SK-N-SH (cell line): Measurements from ENCODE around the gene TMX4. TPM values are rescaled to one million over a fixed set of nuclear protein-coding genes. Genes with fewer than 3 reads are reported as not detected.

Experiments used
- CTCF ChIA-PET: fragments of 300-600, 350-600 bp; formaldehyde crosslinking; extraction: SDS; loops from one replicate; lab custom pipeline; 2021; lab: Yijun Ruan, JAX
- POLR2A ChIA-PET: fragments of 350-600 bp; sonication (Branson Sonifier 250); formaldehyde crosslinking; extraction: SDS; loops from one replicate; lab custom pipeline; 2020; ENCODE audit warnings: antibody characterized with exemption, inconsistent platforms; lab: Yijun Ruan, JAX
- DNase-seq: peaks from one replicate; pipeline ENCODE4 v3.0.0; 2012
- H2AFZ ChIP-seq: fragments of 200-600 bp; sonication (generic); 2 replicates; pipeline ENCODE4 v1.8.1; 2016; ENCODE audit warnings: antibody characterized with exemption, mild to moderate bottlenecking, low read depth
- H3F3A ChIP-seq: fragments of 200-600 bp; sonication (generic); replicated peaks from 2 replicates; pipeline ENCODE3; 2016; ENCODE audit warnings: antibody characterized with exemption, mild to moderate bottlenecking; ENCODE audit not compliant: insufficient read depth
- H3K27ac ChIP-seq, 2 experiments: fragments of 200-500 bp in 1 of 2; fragments of 200-600 bp in 1 of 2; sonication (Bioruptor generic) in 1 of 2; sonication (generic), shearing (Covaris generic) in 1 of 2; 2 replicates each; pipeline versions ENCODE4 v1.5.1 to v1.6.1; 2014 to 2016; ENCODE audit warnings: low read depth in 2 of 2, inconsistent platforms in 1 of 2, low read length in 1 of 2, mild to moderate bottlenecking in 1 of 2, mixed read lengths in 1 of 2
- H3K27me3 ChIP-seq: fragments of 200-600 bp; sonication (generic), shearing (Covaris generic); 2 replicates; pipeline ENCODE4 v1.6.1; 2016; ENCODE audit warnings: mixed run types; ENCODE audit not compliant: insufficient read depth
- H3K36me3 ChIP-seq, 2 experiments: fragments of 200-500 bp in 1 of 2; fragments of 200-600 bp in 1 of 2; sonication (Bioruptor generic) in 1 of 2; sonication (generic) in 1 of 2; replicated peaks in 1 of 2; 2 replicates each; pipeline versions ENCODE3 to v1.5.1; 2014 to 2016; ENCODE audit warnings: low read length in 1 of 2, mild to moderate bottlenecking in 1 of 2; ENCODE audit not compliant: insufficient read depth in 2 of 2, control insufficient read depth in 1 of 2
- H3K4me1 ChIP-seq, 2 experiments: fragments of 200-500 bp in 1 of 2; fragments of 200-600 bp in 1 of 2; sonication (Bioruptor generic) in 1 of 2; sonication (generic), shearing (Covaris generic) in 1 of 2; 2 replicates each; pipeline versions ENCODE4 v1.5.1 to v1.6.1; 2014 to 2016; ENCODE audit warnings: low read depth in 1 of 2, low read length in 1 of 2, mixed run types in 1 of 2; ENCODE audit not compliant: insufficient read depth in 2 of 2, control insufficient read depth in 1 of 2
- H3K4me2 ChIP-seq: fragments of 200-600 bp; sonication (generic), shearing (Covaris generic); 2 replicates; pipeline ENCODE4 v1.6.1; 2017; ENCODE audit warnings: mixed run types
- H3K4me3 ChIP-seq, 2 experiments: fragments of 200-500 bp in 1 of 2; fragments of 200-600 bp in 1 of 2; sonication (Bioruptor generic) in 1 of 2; sonication (generic), shearing (Covaris generic) in 1 of 2; 2 replicates each; pipeline versions ENCODE4 v1.5.1 to v1.8.1; 2014 to 2016; ENCODE audit warnings: low read depth in 2 of 2, inconsistent platforms in 1 of 2, low read length in 1 of 2, mild to moderate bottlenecking in 1 of 2, mixed read lengths in 1 of 2, moderate library complexity in 1 of 2
- H3K79me2 ChIP-seq: fragments of 200-600 bp; sonication (generic); 2 replicates; pipeline ENCODE4 v1.8.1; 2017; ENCODE audit warnings: mild to moderate bottlenecking; ENCODE audit not compliant: insufficient read depth
- H3K9ac ChIP-seq: fragments of 200-600 bp; sonication (generic); 2 replicates; pipeline ENCODE4 v1.6.1; 2017; ENCODE audit warnings: mixed run types
- H3K9me2 ChIP-seq: fragments of 200-600 bp; sonication (generic); 2 replicates; pipeline ENCODE4 v1.6.1; 2017; ENCODE audit warnings: mixed run types
- H3K9me3 ChIP-seq: fragments of 200-600 bp; sonication (generic); 2 replicates; pipeline ENCODE4 v1.6.1; 2017; ENCODE audit warnings: mixed run types, mild to moderate bottlenecking, moderate library complexity
- H4K20me1 ChIP-seq: fragments of 200-600 bp; sonication (generic); 2 replicates; pipeline ENCODE4 v1.6.1; 2017; ENCODE audit warnings: mild to moderate bottlenecking, mixed run types; ENCODE audit not compliant: insufficient read depth
- CHD2 ChIP-seq: fragments of 150-350 bp; IDR thresholded peaks from 2 replicates; pipeline ENCODE4 v1.6.1; 2018; ENCODE audit warnings: low read length; ENCODE audit not compliant: partially characterized antibody
- EP300 ChIP-seq, 2 experiments: IDR thresholded peaks; 2 replicates each; pipeline versions ENCODE4 v1.4.0 to v1.6.1; 2012; ENCODE audit warnings: borderline replicate concordance in 1 of 2, low read depth in 1 of 2, low read length in 1 of 2
- FOXM1 ChIP-seq: IDR thresholded peaks from 2 replicates; pipeline ENCODE4 v1.4.0; 2012; ENCODE audit warnings: low read depth, mild to moderate bottlenecking
- GATA2 ChIP-seq: sonication (generic); formaldehyde crosslinking; IDR thresholded peaks from 2 replicates; pipeline ENCODE4 v1.5.0; 2020; ENCODE audit warnings: mild to moderate bottlenecking, missing genetic modification reagents
- RAD21 ChIP-seq: IDR thresholded peaks from 2 replicates; pipeline ENCODE4 v1.6.1; 2012; ENCODE audit warnings: mild to moderate bottlenecking, low read length
- RCOR1 ChIP-seq: fragments of 150-350 bp; IDR thresholded peaks from 2 replicates; pipeline ENCODE4 v1.6.1; 2017; ENCODE audit warnings: antibody characterized with exemption, low read length
- SIN3A ChIP-seq: IDR thresholded peaks from 2 replicates; pipeline ENCODE4 v1.6.1; 2012; ENCODE audit warnings: low read depth, mild to moderate bottlenecking, low read length, moderate library complexity, borderline replicate concordance
- SMC3 ChIP-seq: IDR thresholded peaks from 2 replicates; pipeline ENCODE4 v1.6.1; 2012; ENCODE audit warnings: low read depth, low read length, improper control_type of control experiment
- YY1 ChIP-seq: IDR thresholded peaks from 2 replicates; pipeline ENCODE4 v1.4.0; 2012; ENCODE audit warnings: low read depth, mild to moderate bottlenecking
- WGBS: methylation state at CpG from one replicate; pipeline ENCODE4 v1.1.6; 2017; ENCODE audit warnings: low lambda C conversion rate; 5-methylcytosine and 5-hydroxymethylcytosine counted together
- polyA plus RNA-seq, 3 experiments: library from polyadenylated mRNA; depleted of rRNA; stranded (reverse); fragments of >200 nt; gene quantifications; 2 replicates each; pipeline ENCODE4 v1.2.3, GENCODE V29; 2012
- TF ChIP-seq, protein P1 (sequence below): fragments of 200-600 bp; sonication (generic); IDR thresholded peaks from 2 replicates; pipeline ENCODE4 v1.6.1; 2017; ENCODE audit warnings: antibody characterized with exemption, mild to moderate bottlenecking, moderate library complexity

The TMX4 gene
- polyA plus RNA-seq, 1 of the 3 experiments (the other 2 are of a cell fraction), result 10.9 TPM

DNA sequence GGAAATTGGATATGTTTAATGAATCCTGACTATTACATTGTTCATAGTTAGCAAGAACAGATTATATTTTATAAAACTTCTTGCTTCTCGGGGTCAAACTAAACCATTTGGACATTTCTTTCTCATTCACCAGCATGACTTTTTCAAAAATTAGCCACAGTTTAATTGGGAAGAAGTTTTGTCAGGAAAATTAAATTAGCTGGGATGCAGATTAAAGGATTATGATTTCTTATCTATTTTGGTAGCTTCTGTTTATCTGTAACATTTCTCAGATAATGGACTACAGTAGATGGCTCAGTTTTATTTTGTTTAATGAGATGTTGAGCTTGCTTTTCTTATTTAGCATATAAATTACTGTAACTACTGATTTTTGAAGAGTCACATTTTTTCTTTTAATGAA is 26.4 kb upstream of the TMX4 start:
- Histone ChIP-seq H3K36me3 (no peaks in the 10 kb centered on the region), H2AFZ (no peak overlapping the region), H3K9me3 (no peaks in the 10 kb centered on the region), H3K9me2 (no peaks in the 10 kb centered on the region), H3K9ac (no peak overlapping the region), H3K4me2 (no peak overlapping the region), H3F3A (no peaks in the 10 kb centered on the region), H3K27me3 (no peaks in the 10 kb centered on the region), H3K4me3 (no peak overlapping the region), H3K27ac (no peak overlapping the region), H3K79me2 (no peaks in the 10 kb centered on the region), H4K20me1 (no peaks in the 10 kb centered on the region), H3K4me1 (peaks cover 0 to 6% of the 10 kb centered on the region in 2 experiments; a peak in 2 of 4 replicates)
- 61% methylated on average over 1 of the region's 1 CpG for WGBS
- DNase-seq, result no peak
- CTCF ChIA-PET, result interaction anchor here (0.6 to 6.3 kb wide), 12 partner anchors 9 to 675 kb away, joined by 3 to 155 read pairs (median 4); partner anchors contain the start of gene PLCB1
- POLR2A ChIA-PET, result no interaction called here
- TF ChIP-seq FOXM1 (no peak), EP300 (IDR thresholded peaks at IDR 0.05; ENCODE audit: borderline replicate concordance in 1 of 2, low read depth in 1 of 2, low read length in 1 of 2) (peak in 1 of 2 experiments; percentile 44; a peak in 1 of 4 replicates), GATA2 (peak; percentile 48; the same call in 1 of the 2 replicates), RCOR1 (peak; percentile 25; the same call in 1 of the 2 replicates), CHD2 (peak; percentile 9), YY1 (no peak)

DNA sequence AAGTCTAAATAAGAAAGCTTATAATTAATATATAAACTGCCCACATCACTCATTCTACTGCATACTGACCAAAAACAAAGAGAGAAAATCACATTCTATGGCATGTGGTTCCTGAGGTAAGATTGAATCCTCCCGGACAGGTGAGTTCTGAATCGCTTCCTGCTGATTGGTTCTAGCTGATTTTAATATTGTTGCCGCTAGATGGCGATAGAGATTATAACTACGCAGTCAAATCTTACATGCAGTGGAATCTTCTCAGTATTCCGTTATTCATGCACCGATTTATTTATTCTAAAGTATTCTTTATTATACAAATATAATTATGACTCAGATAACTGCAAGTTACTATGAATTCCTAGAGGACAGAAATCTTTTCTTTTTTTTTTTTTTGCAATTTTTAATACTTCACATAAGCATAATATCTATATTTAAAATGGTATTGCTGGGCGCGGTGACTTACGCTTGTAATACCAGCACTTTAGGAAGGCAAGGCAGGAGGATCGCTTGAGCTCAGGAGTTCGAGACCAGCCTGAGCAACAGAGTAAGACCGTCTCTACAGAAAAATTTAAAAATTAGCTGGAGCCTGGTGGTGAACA is 24.2 kb upstream of the TMX4 start:
- no peaks in the 10 kb centered on the region for H4K20me1 ChIP-seq
- POLR2A ChIA-PET, result no interaction called here

More for the DNA sequence above, 24.2 kb upstream of the TMX4 start:
- H3K9me2 ChIP-seq, result no peaks in the 10 kb centered on the region
- no peaks in the 10 kb centered on the region for H3F3A ChIP-seq
- H3K9ac ChIP-seq, result no peak overlapping the region
- TF ChIP-seq CHD2, result no peak
- TF ChIP-seq RAD21, result peak; percentile 83
- TF ChIP-seq SIN3A, result no peak
- TF ChIP-seq, protein P1, sequence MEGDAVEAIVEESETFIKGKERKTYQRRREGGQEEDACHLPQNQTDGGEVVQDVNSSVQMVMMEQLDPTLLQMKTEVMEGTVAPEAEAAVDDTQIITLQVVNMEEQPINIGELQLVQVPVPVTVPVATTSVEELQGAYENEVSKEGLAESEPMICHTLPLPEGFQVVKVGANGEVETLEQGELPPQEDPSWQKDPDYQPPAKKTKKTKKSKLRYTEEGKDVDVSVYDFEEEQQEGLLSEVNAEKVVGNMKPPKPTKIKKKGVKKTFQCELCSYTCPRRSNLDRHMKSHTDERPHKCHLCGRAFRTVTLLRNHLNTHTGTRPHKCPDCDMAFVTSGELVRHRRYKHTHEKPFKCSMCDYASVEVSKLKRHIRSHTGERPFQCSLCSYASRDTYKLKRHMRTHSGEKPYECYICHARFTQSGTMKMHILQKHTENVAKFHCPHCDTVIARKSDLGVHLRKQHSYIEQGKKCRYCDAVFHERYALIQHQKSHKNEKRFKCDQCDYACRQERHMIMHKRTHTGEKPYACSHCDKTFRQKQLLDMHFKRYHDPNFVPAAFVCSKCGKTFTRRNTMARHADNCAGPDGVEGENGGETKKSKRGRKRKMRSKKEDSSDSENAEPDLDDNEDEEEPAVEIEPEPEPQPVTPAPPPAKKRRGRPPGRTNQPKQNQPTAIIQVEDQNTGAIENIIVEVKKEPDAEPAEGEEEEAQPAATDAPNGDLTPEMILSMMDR, result peak; percentile 81
- peak; percentile 65 for TF ChIP-seq SMC3
- DNase-seq, result peak; percentile 44
- 26% methylated on average over 13 of the region's 13 CpGs for WGBS
- no peaks in the 10 kb centered on the region for H3K9me3 ChIP-seq
- H3K36me3 ChIP-seq, result no peaks in the 10 kb centered on the region
- CTCF ChIA-PET, result interaction anchor here (0.6 to 6.3 kb wide), 61 partner anchors 9 to 685 kb away, joined by 3 to 155 read pairs (median 4); partner anchors contain the start of genes PLCB1 and TMX4
- no peak overlapping the region for H3K4me3 ChIP-seq
- H3K4me1 ChIP-seq, result peaks cover 0 to 6% of the 10 kb centered on the region in 2 experiments; a peak in 2 of 4 replicates
- no peak overlapping the region for H2AFZ ChIP-seq
- H3K4me2 ChIP-seq, result no peak overlapping the region
- no peaks in the 10 kb centered on the region for H3K79me2 ChIP-seq
- H3K27ac ChIP-seq, result no peak overlapping the region
- no peaks in the 10 kb centered on the region for H3K27me3 ChIP-seq
